ENCODE measurements around the gene KIF5C.
"Not testable (repeated sequence)": the region's sequence is repeated elsewhere in the genome, so short reads cannot be mapped to it uniquely, and the experiment has no call there.

KIF5C gene

GRCh38 chr2:148874868-148875341, at the start of gene KIF5C:
Gene KIF5C (plus strand): TSS chr2:148875227. CDS start chr2:148875618, 391 bp downstream.
- peak; percentile 93 for DNase-seq

- no peak for DNase-seq
These were observed 48.2 kb upstream of the KIF5C start for GRCh38 chr2:148826791-148827190.

- DNase-seq: no peak
These were observed 46.1 kb upstream of the KIF5C start for GRCh38 chr2:148828941-148829340.

GRCh38 chr2:148829618-148830017, 45.4 kb upstream of the KIF5C start:
- DNase-seq: no peak

- DNase-seq: no peak
These were observed 42.4 kb upstream of the KIF5C start for GRCh38 chr2:148832637-148833036.

- DNase-seq: no peak
These were observed 33.0 kb upstream of the KIF5C start for GRCh38 chr2:148842050-148842449.

GRCh38 chr2:148848146-148848545, 26.9 kb upstream of the KIF5C start:
- no peak for DNase-seq

GRCh38 chr2:148853458-148853857, 21.6 kb upstream of the KIF5C start:
- no peak for DNase-seq

GRCh38 chr2:148860037-148860436, 15.0 kb upstream of the KIF5C start:
- no peak for DNase-seq

- DNase-seq: no peak
These were observed 13.7 kb upstream of the KIF5C start for GRCh38 chr2:148861367-148861766.

GRCh38 chr2:148862478-148862877, 12.5 kb upstream of the KIF5C start:
- DNase-seq: not testable (repeated sequence)

- no peak for DNase-seq
These were observed 9.5 kb upstream of the KIF5C start for GRCh38 chr2:148865512-148865911.

GRCh38 chr2:148866091-148866490, 8.9 kb upstream of the KIF5C start:
- DNase-seq: no peak

- no peak for DNase-seq
These were observed 7.8 kb upstream of the KIF5C start for GRCh38 chr2:148867079-148867769.

- DNase-seq: peak; percentile 37
These were observed 492 bp downstream of the KIF5C start for GRCh38 chr2:148875387-148876051.

GRCh38 chr2:148876202-148876594, 1.2 kb downstream of the KIF5C start:
- peak; percentile 34 for DNase-seq

- peak; percentile 58 for DNase-seq
These were observed 1.8 kb downstream of the KIF5C start for GRCh38 chr2:148876595-148877402.

GRCh38 chr2:148877403-148877740, 2.3 kb downstream of the KIF5C start:
- no peak for DNase-seq

GRCh38 chr2:148880636-148881035, 5.6 kb downstream of the KIF5C start:
- DNase-seq: no peak

GRCh38 chr2:148882051-148882450, 7.0 kb downstream of the KIF5C start:
- DNase-seq: no peak

GRCh38 chr2:148885209-148885608, 10.2 kb downstream of the KIF5C start:
- no peak for DNase-seq

GRCh38 chr2:148885988-148886387, 11.0 kb downstream of the KIF5C start:
- DNase-seq: no peak

- DNase-seq: no peak
These were observed 12.4 kb downstream of the KIF5C start for GRCh38 chr2:148887350-148888002.
